NCI-H2196 treated with DMSO at 0.1 percent for 48 hours (cell line): ENCODE data around the gene TPBGL.

Experiments used
- DNase-seq: peaks from one replicate; lab custom pipeline; 2025; ENCODE audit not compliant: unreplicated experiment; lab: John Stamatoyannopoulos, UW

TPBGL gene

GRCh38 chr11:75240311-75241035 lies at the start of gene TPBGL:
TSS of gene TPBGL (plus strand) at chr11:75240774. CDS start at chr11:75241050, 276 bp downstream.
- DNase-seq: peak; percentile 8

DNA sequence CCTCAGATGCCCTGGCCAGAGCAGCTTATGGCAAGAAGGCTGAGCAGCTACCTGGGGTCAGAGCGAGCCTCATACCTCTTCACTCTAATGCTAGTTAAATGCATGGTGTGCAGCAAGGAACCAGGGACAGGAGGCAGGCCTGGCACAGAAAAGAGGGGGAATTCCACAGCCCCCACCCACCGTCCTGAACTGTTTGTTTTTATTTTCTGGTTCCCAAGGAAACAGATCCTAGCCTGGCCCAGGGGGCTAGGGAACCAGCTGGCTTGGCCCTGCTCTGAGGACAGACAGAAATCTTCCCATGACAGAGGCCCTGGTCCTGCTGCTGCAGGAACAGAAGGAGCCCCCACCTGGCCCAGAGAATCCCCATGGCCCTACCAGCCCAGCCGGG lies 49.2 kb upstream of the TPBGL start:
- DNase-seq: no peak

DNA sequence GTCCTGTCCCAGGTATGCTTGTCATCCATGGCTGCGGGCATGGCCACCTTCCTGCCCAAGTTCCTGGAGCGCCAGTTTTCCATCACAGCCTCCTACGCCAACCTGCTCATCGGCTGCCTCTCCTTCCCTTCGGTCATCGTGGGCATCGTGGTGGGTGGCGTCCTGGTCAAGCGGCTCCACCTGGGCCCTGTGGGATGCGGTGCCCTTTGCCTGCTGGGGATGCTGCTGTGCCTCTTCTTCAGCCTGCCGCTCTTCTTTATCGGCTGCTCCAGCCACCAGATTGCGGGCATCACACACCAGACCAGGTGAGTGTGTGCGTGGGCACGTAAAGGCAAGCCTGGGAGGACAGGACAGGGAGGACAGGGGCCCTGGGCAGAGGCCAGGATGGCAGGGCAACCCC lies 47.3 kb upstream of the TPBGL start:
- no peak for DNase-seq

GRCh38 chr11:75193711-75194110 lies 46.9 kb upstream of the TPBGL start:
- DNase-seq: no peak

DNA sequence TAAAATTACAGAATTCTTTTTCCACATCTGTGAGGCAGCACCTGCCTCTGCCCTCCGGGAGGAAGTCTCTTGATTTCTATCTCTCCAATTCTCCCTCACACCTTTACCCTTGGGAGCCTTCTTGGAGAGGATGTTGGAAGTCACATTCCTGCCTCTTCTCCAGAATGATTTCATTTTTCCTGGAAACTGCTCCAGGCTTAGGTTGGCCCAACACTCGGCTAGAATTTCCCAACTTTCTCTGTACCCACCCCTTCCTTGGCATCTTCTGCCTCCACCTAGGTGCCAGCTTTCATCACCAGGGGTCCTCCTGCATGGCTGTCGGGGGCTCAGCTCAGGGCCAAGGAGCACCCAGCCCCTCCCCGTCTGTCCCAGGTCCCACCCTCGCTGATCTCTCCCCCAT lies 46.4 kb upstream of the TPBGL start:
- no peak for DNase-seq

DNA sequence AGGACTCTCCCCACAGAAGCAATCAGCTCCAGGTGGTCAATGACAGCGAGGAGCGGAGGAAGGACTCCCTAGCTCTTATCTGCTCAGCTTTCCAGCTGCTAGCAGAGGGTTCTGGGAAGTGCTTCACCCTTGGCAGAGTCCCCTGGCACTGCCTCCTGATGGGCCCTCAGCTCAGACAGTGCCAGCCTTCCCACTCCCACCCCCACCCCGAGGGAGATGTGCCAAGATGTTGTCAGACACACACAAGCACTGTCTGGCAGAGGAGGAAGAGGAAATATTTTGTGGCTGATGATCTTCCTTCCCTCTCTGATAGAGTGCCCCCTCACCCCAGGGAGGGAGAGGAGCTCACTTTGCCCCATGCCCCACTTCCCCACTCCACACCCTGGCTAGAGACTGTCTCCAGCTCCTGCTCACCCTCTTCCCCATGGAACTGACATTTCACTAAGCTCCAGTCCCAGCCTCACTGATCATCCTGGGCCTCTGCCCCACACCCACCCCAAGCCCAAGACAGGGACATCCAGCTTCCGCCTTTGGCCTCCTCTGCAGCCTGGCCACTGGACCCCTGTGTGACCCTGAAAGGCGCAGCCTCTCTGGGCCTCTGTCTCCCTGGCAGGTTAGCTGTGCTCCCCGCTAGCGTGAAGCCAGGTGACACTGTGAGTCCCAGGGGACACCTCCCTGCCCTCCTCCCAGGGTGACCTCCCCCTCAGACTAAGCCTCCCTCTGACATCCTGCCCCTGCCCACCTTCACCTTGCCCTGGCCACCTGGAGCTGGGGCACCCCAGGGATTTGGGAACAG lies 45.2 kb upstream of the TPBGL start:
- peak; percentile 80 for DNase-seq

GRCh38 chr11:75196426-75196825 lies 44.1 kb upstream of the TPBGL start:
- no peak for DNase-seq

- no peak for DNase-seq
These were observed 42.9 kb upstream of the TPBGL start for GRCh38 chr11:75197512-75198277.

DNA sequence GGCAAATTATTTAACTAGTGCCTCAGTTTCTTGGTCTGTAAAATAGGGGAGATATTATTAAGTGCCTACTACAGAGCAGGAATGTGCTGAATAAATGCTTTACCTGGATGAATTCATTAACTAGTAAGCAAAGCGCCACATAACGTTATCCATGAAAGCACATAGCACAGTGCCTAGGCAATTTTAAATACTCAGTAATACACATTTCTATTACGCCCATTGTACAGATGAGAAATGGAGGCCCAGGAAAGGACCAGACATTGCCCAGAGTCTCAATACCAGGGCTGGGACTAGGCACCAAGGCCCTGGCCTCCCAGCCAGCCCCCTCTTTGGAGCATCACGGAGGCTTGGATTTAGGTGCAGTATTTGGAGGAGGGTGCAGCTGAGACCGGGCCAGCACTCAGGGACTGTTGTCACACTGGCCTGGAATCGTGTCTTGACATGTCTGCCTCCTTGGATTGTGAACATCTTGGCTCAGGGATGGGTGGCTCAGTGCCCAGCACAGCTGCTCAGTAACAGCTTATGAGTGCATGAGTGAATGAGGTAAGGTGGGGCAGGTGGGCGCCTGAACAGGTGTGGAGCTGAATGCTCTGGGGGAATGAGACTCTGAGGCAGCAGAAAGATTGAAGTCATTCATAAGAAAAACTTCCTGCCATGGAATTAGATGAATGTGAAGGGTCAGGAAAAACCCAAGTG lies 42.1 kb upstream of the TPBGL start:
- peak; percentile 59 for DNase-seq

DNA sequence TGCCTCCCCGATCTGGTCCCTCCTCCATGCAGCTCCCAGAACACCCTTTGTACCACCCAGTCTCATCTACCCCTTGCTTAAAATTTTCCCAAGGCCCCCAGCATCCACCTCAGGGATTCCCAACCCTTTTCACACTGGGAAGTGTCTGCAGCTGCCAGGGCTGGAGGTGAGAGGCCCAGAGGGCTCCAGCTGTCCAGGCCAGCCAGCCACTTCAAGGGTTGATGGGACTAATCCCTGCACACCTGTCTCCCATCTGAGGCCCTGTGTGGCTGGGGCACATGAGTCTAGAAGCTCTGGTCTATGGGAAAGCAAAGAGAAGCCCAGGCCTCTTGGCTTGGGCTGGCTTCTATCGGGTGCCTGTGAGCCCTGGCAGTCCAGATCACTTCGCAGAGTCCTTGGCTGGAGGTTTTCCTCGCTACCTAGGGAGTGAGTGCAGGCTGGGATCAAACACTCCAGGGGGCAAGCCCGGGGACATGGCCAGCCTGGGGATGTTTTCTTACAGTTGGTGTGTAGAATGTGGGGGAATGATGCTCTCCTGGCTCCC lies 41.1 kb upstream of the TPBGL start:
- peak; percentile 72 for DNase-seq

DNA sequence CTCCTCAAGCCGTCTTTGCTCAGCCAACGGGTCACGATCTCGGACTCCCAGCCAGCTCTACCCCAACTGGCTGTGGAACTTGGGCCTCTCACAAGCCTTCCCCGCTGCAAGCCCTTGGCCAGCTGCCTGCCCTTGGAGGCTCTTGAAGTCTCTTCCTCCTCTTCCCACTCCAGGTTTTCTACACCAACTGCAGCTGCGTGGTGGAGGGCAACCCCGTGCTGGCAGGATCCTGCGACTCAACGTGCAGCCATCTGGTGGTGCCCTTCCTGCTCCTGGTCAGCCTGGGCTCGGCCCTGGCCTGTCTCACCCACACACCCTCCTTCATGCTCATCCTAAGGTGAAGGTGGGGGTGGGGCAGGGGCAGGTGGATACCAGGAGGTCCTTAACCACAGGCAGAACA lies 40.5 kb upstream of the TPBGL start:
- DNase-seq: peak; percentile 47

GRCh38 chr11:75200531-75200930 lies 40.0 kb upstream of the TPBGL start:
- no peak for DNase-seq

DNA sequence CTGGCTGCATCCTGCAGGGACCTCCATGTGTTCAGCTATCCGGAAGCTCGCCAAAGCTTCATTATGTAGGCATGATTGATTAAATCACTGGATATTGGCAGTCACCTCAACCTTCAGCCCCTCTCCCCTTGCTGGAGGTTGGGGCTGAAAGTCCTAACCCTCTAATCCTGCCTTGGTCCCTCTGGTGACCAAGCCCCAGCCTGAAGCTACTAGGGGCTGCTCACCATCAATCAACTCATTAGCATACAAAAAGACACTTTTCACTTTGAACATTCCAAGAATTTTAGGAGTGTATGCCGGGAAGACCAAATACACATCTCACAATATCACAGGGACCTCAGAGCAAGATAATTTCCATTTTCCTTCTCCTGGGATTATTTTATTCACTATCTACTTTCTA lies 38.8 kb upstream of the TPBGL start:
- no peak for DNase-seq

DNA sequence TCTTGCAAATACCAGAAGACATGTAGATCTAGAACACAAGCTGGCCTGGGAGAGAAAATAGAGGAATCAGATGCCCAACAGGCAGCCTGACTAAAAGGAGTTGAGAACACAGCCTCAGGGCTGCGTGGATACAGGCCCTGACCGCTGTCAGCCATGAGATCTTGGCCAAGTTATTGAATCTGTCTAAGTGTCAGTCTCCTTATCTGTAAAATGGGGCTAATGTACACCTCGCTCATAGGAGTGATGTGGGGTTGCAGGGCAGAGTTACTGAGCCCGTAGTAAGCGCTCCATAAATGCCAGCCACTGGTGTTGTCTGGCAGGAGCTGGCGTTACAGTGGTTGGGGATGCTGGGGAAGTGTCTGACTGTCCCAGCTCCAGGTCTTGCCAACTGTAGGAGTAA lies 38.4 kb upstream of the TPBGL start:
- no peak for DNase-seq

- DNase-seq: no peak
These were observed 37.4 kb upstream of the TPBGL start for GRCh38 chr11:75203138-75203537.

- no peak for DNase-seq
These were observed 36.9 kb upstream of the TPBGL start for GRCh38 chr11:75203641-75204011.

DNA sequence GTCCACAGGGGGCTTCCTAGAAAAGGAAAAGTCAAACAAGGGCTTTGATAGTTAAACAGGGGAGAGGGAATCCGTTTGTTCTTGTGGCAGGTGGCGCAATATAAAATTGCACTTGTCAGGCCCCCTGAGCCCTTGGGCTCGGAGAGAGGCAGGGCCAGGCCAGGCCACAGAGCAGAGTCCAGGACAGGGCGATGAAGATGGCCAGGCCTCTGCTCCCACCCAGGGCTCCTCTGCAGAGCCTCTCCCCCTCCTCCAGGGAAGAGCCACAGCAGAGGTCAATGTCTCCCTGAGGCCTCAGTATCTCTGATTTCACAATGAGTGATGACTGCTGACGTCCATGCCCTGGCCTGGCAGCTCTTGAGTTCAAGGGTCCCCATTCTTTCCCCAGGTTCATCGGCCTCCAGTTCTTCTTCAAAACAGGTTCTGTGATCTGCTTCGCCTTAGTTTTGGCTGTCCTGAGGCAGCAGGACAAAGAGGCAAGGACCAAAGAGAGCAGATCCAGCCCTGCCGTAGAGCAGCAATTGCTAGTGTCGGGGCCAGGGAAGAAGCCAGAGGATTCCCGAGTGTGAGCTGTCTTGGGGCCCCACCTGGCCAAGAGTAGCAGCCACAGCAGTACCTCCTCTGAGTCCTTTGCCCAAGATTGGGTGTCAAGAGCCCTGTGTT lies 36.4 kb upstream of the TPBGL start:
- DNase-seq: no peak

DNA sequence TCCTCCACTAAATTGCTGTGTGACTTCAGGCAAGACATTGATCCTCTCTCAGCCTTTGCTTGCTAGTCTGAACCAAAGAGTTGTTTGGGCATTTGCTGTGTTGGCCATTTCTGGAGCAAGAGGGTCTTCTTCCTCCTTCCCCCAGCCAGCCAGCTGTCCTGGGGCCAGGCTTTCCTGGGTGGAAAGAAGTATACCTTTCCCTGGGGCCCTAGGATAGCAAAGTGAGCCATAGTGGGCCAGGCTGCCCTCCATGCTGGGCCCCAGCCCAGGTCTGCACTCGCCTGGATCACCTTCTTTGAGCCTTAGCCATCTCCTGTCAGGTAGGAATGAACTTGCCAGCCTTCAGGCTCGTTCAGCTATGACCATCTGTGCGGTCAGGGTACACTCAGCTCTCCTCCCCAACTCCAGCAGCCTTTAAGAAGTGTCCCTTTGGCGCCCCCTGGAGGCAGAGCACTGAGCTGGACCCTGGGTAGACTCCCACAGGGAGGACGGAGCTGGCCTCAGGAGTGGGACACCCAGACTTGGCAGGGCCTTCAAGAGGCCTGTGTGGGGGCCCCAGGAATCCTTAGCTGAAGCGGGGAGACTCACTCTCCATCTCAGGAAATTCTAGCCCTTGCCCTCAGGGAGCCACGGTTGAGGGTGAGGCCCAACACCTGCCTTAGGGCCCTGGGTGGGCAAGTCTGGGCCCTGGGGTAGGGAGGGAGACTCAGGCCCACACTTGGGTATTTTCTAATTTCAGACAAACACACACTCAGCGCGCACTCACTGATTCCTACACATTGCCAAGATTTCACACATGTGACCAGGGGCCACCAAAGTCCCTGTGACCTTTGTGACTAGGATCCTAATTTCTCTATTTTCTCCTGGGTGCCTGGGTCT lies 35.6 kb upstream of the TPBGL start:
- peak; percentile 70 for DNase-seq

DNA sequence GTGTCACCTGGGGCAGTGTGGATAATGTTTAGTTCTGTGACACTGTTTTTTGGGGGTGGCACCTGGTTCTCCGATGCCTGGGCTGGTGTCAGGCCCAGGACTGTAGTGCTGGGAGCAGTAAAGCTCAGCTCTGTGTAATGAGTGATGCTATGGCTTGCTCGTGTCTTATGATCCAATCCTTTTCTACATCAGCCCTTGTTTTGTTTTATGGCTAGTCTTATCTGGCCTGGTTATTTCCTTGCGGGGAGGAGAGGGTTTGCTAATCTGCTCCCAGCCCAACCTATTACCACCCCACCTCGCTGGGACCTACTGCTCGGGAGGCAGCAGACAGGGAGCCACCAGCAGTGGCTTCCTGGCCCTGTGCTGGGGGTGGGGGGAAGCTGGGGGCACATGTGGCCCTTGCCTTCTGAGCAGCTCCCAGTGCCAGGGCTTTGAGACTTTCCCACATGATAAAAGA lies 35.0 kb upstream of the TPBGL start:
- no peak for DNase-seq
